Activated B cell treated with CpG ODN at 0.5 μM for 24 hours (primary cell): Measurements from ENCODE around the gene ZNF575. TPM values are rescaled to one million over a fixed set of nuclear protein-coding genes. Genes with fewer than 3 reads are reported as not detected.

ENCODE experiments used
- ATAC-seq: fragments of 200-7000 bp; cut with Tn5 transposase; one replicate; pipeline ENCODE4 v1.10.0; 2021; ENCODE audit warnings: low read depth, mild to moderate bottlenecking, moderate library complexity
- CTCF ChIA-PET: fragments of 350-600 bp; sonication (Branson Sonifier 250); formaldehyde crosslinking; loops from one replicate; lab custom pipeline; 2021; ENCODE audit warnings: antibody characterized with exemption; lab: Charles Lee
- POLR2A ChIA-PET: fragments of 350-600 bp; sonication (Branson Sonifier 250); formaldehyde crosslinking; loops from one replicate; lab custom pipeline; 2021; ENCODE audit warnings: antibody characterized with exemption; lab: Charles Lee
- DNase-seq: peaks from one replicate; pipeline ENCODE4 v3.0.0; 2022
- H3K27ac Mint-ChIP-seq: one replicate; pipeline ENCODE4 v1.8.0; 2020; ENCODE audit warnings: mixed read lengths
- H3K27me3 Mint-ChIP-seq: one replicate; pipeline ENCODE4 v1.8.0; 2021; ENCODE audit warnings: mixed read lengths
- H3K36me3 Mint-ChIP-seq: one replicate; pipeline ENCODE4 v1.8.0; 2021; ENCODE audit warnings: low read depth, mixed read lengths
- H3K4me1 Mint-ChIP-seq: one replicate; pipeline ENCODE4 v1.8.0; 2021; ENCODE audit warnings: mixed read lengths
- H3K4me3 Mint-ChIP-seq: one replicate; pipeline ENCODE4 v1.8.0; 2020; ENCODE audit warnings: mild to moderate bottlenecking, mixed read lengths
- H3K9me3 Mint-ChIP-seq: one replicate; pipeline ENCODE4 v1.8.0; 2020; ENCODE audit warnings: mixed read lengths
- intact Hi-C: fragments of 100-400 bp; cut with micrococcal nuclease; formaldehyde crosslinking; loops from one replicate; pipeline ENCODE4 v1.15.1; 2024
- total RNA-seq: library from RNA; stranded (reverse); gene quantifications from 2 replicates; pipeline ENCODE4 v1.2.3, GENCODE V29; 2022
- TF ChIP-seq, protein P1 (sequence below): fragments of 200-600 bp; IDR thresholded peaks from one replicate; pipeline ENCODE4 v1.8.0; 2022; ENCODE audit warnings: antibody characterized with exemption, mild to moderate bottlenecking

The ZNF575 gene, protein sequence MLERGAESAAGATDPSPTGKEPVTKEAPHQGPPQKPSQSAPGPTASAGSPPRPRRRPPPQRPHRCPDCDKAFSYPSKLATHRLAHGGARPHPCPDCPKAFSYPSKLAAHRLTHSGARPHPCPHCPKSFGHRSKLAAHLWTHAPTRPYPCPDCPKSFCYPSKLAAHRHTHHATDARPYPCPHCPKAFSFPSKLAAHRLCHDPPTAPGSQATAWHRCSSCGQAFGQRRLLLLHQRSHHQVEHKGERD
- 1.9 and 3.4 TPM in 2 replicates for total RNA-seq

DNA sequence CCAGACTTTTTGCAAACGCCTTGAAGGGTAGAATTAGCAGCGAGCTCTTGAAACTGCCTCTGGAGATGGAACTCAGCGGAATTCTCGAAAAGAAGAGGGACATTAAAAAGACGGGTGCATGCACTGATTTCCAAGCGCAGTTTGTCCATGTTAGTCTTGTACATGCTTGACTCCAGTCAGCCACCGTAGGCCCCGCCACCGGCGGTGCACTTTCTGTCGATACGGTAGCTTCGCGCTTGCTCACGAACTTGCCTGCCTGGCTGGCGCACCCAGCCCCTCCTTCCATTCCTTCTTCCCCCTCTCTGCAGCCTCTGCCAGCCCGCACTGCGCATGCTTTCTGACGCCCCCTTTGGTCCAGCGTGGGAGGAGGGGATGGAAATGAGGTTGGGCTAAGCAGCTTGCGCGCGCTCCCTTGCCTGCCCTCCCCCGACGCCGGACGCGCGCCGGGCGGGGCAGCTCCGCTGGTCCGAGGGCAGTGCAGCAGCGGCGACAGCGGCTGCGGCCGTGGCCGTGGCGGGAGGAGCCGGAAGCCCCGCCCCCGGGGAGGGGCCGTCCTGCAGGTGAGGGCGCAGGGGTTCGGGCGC is at the start of gene ZNF575:
Gene ZNF575 (plus strand): TSS at position 227 of the 584 bp plus-strand sequence. CDS start 1,235 bp downstream, outside the sequence.
- H3K4me3 Mint-ChIP-seq, result peak within 1 kb of the TSS; percentile 97
- DNase-seq, result peak; percentile 77
- intact Hi-C loops, result loop anchor here (1.0 to 5.0 kb wide), 6 partner anchors 22 to 249 kb away; partner anchors contain the start of genes IRGQ, KCNN4, PHLDB3 and ZNF576
- H3K36me3 Mint-ChIP-seq, result peaks cover 10% of the 10 kb centered on the region
- H3K4me1 Mint-ChIP-seq, result peaks cover 19% of the 10 kb centered on the region
- peak; percentile 45 for ATAC-seq
- peak within 1 kb of the TSS; percentile 98 for H3K27ac Mint-ChIP-seq
- ChIA-PET POLR2A (interaction anchor here (0.6 to 2.6 kb wide), 18 partner anchors 9 to 967 kb away, joined by 4 to 29 read pairs (median 6); partner anchors contain the start of genes IRGQ, PHLDB3, SMG9 and ZNF180), CTCF (interaction anchor here (0.8 to 5.9 kb wide), 8 partner anchors 13 to 87 kb away, joined by 3 to 43 read pairs (median 5); partner anchors contain the start of genes IRGQ and ZNF576)
- no peaks in the 10 kb centered on the region for H3K27me3 Mint-ChIP-seq
- TF ChIP-seq, protein P1, sequence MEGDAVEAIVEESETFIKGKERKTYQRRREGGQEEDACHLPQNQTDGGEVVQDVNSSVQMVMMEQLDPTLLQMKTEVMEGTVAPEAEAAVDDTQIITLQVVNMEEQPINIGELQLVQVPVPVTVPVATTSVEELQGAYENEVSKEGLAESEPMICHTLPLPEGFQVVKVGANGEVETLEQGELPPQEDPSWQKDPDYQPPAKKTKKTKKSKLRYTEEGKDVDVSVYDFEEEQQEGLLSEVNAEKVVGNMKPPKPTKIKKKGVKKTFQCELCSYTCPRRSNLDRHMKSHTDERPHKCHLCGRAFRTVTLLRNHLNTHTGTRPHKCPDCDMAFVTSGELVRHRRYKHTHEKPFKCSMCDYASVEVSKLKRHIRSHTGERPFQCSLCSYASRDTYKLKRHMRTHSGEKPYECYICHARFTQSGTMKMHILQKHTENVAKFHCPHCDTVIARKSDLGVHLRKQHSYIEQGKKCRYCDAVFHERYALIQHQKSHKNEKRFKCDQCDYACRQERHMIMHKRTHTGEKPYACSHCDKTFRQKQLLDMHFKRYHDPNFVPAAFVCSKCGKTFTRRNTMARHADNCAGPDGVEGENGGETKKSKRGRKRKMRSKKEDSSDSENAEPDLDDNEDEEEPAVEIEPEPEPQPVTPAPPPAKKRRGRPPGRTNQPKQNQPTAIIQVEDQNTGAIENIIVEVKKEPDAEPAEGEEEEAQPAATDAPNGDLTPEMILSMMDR, result no peak
- no peaks in the 10 kb centered on the region for H3K9me3 Mint-ChIP-seq

- H3K9me3 Mint-ChIP-seq, result no peaks in the 10 kb centered on the region
- H3K27ac Mint-ChIP-seq, result no peak overlapping the region
- CTCF ChIA-PET, result interaction anchor here (0.8 to 1.3 kb wide), 2 partner anchors 36 kb away, joined by 3 to 4 read pairs; no protein-coding TSS in a partner anchor
Measured at GRCh38 chr19:43483281-43483680, 49.7 kb upstream of the ZNF575 start.

DNA sequence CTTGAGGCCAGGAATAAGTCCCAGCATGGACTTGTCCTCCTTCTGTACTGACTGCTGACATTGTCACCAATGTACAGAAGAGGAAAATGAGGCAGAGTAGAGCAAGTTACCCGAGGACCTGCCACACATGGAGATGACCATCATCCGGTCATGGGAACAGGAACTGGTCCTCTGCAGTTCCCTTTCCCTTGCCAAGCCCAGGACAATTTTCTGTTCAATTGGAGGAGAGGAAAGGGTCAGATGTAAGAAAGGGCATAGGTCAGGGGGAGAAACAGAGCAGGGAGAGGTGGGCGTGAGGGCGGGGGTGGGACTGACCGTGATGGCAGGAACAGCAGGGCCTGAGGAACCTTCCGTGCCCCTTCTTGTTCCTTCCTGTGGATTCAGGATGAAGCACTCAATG is 47.0 kb upstream of the ZNF575 start:
- POLR2A ChIA-PET, result no interaction called here

More at GRCh38 chr19:43483281-43483680, 49.7 kb upstream of the ZNF575 start:
- ATAC-seq, result no peak
- H3K27me3 Mint-ChIP-seq, result no peaks in the 10 kb centered on the region
- intact Hi-C loops, result no loop called here
- peaks cover 16% of the 10 kb centered on the region for H3K4me1 Mint-ChIP-seq
- TF ChIP-seq, protein P1, result no peak
- no peak overlapping the region for H3K4me3 Mint-ChIP-seq
- peaks cover 15% of the 10 kb centered on the region for H3K36me3 Mint-ChIP-seq
- POLR2A ChIA-PET, result interaction anchor here (0.6 kb wide), 1 partner anchor 1426 kb away, joined by 3 read pairs; no protein-coding TSS in a partner anchor
- no peak for DNase-seq

DNA sequence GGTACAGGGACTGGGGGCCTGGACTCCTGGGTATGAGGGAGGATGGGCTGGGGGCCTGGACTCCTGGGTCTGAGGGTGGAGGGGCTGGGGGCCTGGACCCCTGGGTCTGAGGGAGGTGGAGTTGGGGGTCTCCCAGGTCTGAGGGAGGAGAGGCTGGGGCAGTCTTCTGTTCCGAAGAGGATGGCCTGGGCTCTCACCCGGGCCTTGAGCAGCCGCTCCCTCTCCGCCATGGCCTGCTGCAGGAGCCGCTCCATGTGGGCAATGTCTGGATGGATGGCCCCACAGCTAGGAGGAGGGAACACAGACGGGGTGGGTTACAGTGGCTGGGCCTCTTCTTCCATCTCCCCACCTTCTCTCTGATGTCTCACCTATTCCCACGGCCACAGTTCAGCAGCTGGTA is 46.6 kb upstream of the ZNF575 start:
- CTCF ChIA-PET, result no interaction called here
- H3K27me3 Mint-ChIP-seq, result no peaks in the 10 kb centered on the region
- H3K36me3 Mint-ChIP-seq, result peaks cover 6% of the 10 kb centered on the region
- no peak for DNase-seq
- H3K4me1 Mint-ChIP-seq, result peaks cover 36% of the 10 kb centered on the region
- no peaks in the 10 kb centered on the region for H3K9me3 Mint-ChIP-seq
- ATAC-seq, result no peak
- TF ChIP-seq, protein P1, result no peak
- intact Hi-C loops, result no loop called here
- H3K4me3 Mint-ChIP-seq, result no peak overlapping the region
- POLR2A ChIA-PET, result interaction anchor here (1.3 kb wide), 1 partner anchor 18 kb away, joined by 16 read pairs; the partner anchor contains the start of gene PHLDB3
- H3K27ac Mint-ChIP-seq, result no peak overlapping the region

More for the DNA sequence above, 47.0 kb upstream of the ZNF575 start:
- intact Hi-C loops, result no loop called here
- Mint-ChIP-seq H3K27ac (no peak overlapping the region), H3K36me3 (peaks cover 7% of the 10 kb centered on the region), H3K4me1 (peaks cover 36% of the 10 kb centered on the region), H3K9me3 (no peaks in the 10 kb centered on the region), H3K27me3 (no peaks in the 10 kb centered on the region), H3K4me3 (no peak overlapping the region)
- CTCF ChIA-PET, result no interaction called here
- DNase-seq (no peak), ATAC-seq (no peak)
- TF ChIP-seq, protein P1, result no peak

- H3K27ac Mint-ChIP-seq, result no peak overlapping the region
Measured at GRCh38 chr19:43488179-43488578, 44.8 kb upstream of the ZNF575 start.

More at GRCh38 chr19:43488179-43488578, 44.8 kb upstream of the ZNF575 start:
- intact Hi-C loops, result no loop called here
- ATAC-seq, result no peak
- no peaks in the 10 kb centered on the region for H3K9me3 Mint-ChIP-seq
- CTCF ChIA-PET, result no interaction called here
- H3K4me1 Mint-ChIP-seq, result peaks cover 36% of the 10 kb centered on the region
- no peak overlapping the region for H3K4me3 Mint-ChIP-seq
- H3K27me3 Mint-ChIP-seq, result no peaks in the 10 kb centered on the region
- peaks cover 2% of the 10 kb centered on the region for H3K36me3 Mint-ChIP-seq
- POLR2A ChIA-PET, result interaction anchor here (0.7 to 1.5 kb wide), 2 partner anchors 16 to 248 kb away, joined by 5 to 8 read pairs; partner anchors contain the start of gene PHLDB3
- TF ChIP-seq, protein P1, result no peak
- DNase-seq, result no peak
